HepG2 (cell line): ENCODE data around the gene ZNF512B. TPM values are rescaled to one million over a fixed set of nuclear protein-coding genes. Genes with fewer than 3 reads are reported as not detected.

Source experiments
- ATAC-seq: fragments of 200-7000 bp; cut with Tn5 transposase; 3 replicates; pipeline ENCODE4 v1.9.1; 2020; ENCODE audit warnings: mild to moderate bottlenecking, moderate library complexity
- Bru-seq: library from RNA; stranded (reverse); fragments of 400-500 nt; gene quantifications from one replicate; lab custom pipeline; 2021; lab: Mats Ljungman, UMichigan
- BruChase-seq, 2 experiments: library from RNA; stranded (reverse); fragments of 400-500 nt; gene quantifications; one replicate each; lab custom pipeline; 2021; lab: Mats Ljungman, UMichigan
- BruUV-seq: library from RNA; stranded (reverse); fragments of 400-500 nt; replicated peaks from 2 replicates; lab custom pipeline; 2021; lab: Mats Ljungman, UMichigan
- CTCF ChIA-PET: fragments of 300-600 bp; formaldehyde crosslinking; extraction: SDS; loops from one replicate; lab custom pipeline; 2021; ENCODE audit warnings: low total read pairs, inconsistent platforms, low intra/inter-chr PET ratio; lab: Yijun Ruan, JAX
- POLR2A ChIA-PET: fragments of 350-600 bp; sonication (Branson Sonifier 250); formaldehyde crosslinking; loops from one replicate; lab custom pipeline; 2020; ENCODE audit warnings: antibody characterized with exemption, inconsistent platforms; lab: Yijun Ruan, JAX
- DNase-seq: peaks from one replicate; pipeline ENCODE4 v3.0.0-alpha.2; 2015; ENCODE audit warnings: low spot score
- FAIRE-seq: peaks from 3 replicates; lab custom pipeline; 2011; peaks lifted over from hg19 to GRCh38; lab: Jason Lieb, UNC
- H2AFZ ChIP-seq: one replicate; pipeline ENCODE4 v1.6.1; 2011; ENCODE audit warnings: low read length, inconsistent platforms
- H3K27ac ChIP-seq: fragments of 300-600 bp; 3 replicates; pipeline ENCODE4 v1.8.0; 2011; ENCODE audit warnings: mixed run types, mild to moderate bottlenecking, mixed read lengths, low read length, inconsistent platforms; ENCODE audit not compliant: insufficient read depth; ENCODE audit errors: extremely low read length
- H3K27me3 ChIP-seq, 2 experiments: fragments of 200-600 bp in 1 of 2; 2 replicates in 1 of 2; 3 replicates in 1 of 2; pipeline versions ENCODE4 v1.6.0 to v1.8.0; 2011; ENCODE audit warnings: low read length in 2 of 2, mild to moderate bottlenecking in 2 of 2, moderate library complexity in 2 of 2, inconsistent platforms in 1 of 2; ENCODE audit not compliant: insufficient read depth in 2 of 2, control insufficient read depth in 1 of 2
- H3K36me3 ChIP-seq, 2 experiments: fragments of 200-600 bp in 1 of 2; replicated peaks in 1 of 2; 2 replicates in 1 of 2; 3 replicates in 1 of 2; pipeline versions ENCODE4 v1.5.1 to v1.8.0; 2011; ENCODE audit warnings: low read length in 2 of 2, inconsistent platforms in 1 of 2; ENCODE audit not compliant: insufficient read depth in 2 of 2, control insufficient read depth in 1 of 2
- H3K4me1 ChIP-seq: 2 replicates; pipeline ENCODE4 v1.5.1; 2012; ENCODE audit warnings: low read length, inconsistent platforms; ENCODE audit not compliant: insufficient read depth
- H3K4me2 ChIP-seq: 2 replicates; pipeline ENCODE4 v1.6.0; 2011; ENCODE audit warnings: low read depth, low read length, inconsistent platforms
- H3K4me3 ChIP-seq, 3 experiments: fragments of 200-600 bp in 1 of 3; sonication (generic), shearing (Covaris generic) in 1 of 3; replicated peaks in 1 of 3; 2 replicates each; pipeline ENCODE4 v1.5.1; 2011 to 2016; ENCODE audit warnings: low read length in 3 of 3, inconsistent platforms in 2 of 3, low read depth in 2 of 3, mild to moderate bottlenecking in 2 of 3, control low read depth in 1 of 3, mixed read lengths in 1 of 3; ENCODE audit not compliant: insufficient read depth in 1 of 3
- H3K79me2 ChIP-seq: one replicate; pipeline ENCODE4 v1.6.1; 2011; ENCODE audit warnings: low read length, inconsistent platforms; ENCODE audit not compliant: insufficient read depth
- H3K9ac ChIP-seq: 2 replicates; pipeline ENCODE4 v1.6.0; 2011; ENCODE audit warnings: mild to moderate bottlenecking, low read depth, low read length, inconsistent platforms; ENCODE audit not compliant: insufficient read depth
- H3K9me3 ChIP-seq: 2 replicates; pipeline ENCODE4 v1.5.1; 2012; ENCODE audit warnings: mild to moderate bottlenecking, low read length
- H4K20me1 ChIP-seq: 2 replicates; pipeline ENCODE4 v1.6.0; 2011; ENCODE audit warnings: inconsistent platforms, mild to moderate bottlenecking, low read length, moderate library complexity; ENCODE audit not compliant: insufficient read depth
- CENPX ChIP-seq: sonication (generic); formaldehyde crosslinking; IDR thresholded peaks from 2 replicates; pipeline ENCODE4 v1.9.0; 2021; ENCODE audit warnings: mild to moderate bottlenecking, missing genetic modification reagents, moderate library complexity
- EEA1 ChIP-seq: sonication (generic); formaldehyde crosslinking; IDR thresholded peaks from 2 replicates; pipeline ENCODE4 v1.5.1; 2020; ENCODE audit warnings: mild to moderate bottlenecking, missing genetic modification reagents, borderline replicate concordance
- HDAC1 ChIP-seq: sonication (generic); formaldehyde crosslinking; IDR thresholded peaks from 2 replicates; pipeline ENCODE4 v1.5.1; 2020; ENCODE audit warnings: mild to moderate bottlenecking, missing genetic modification reagents
- IRX3 ChIP-seq: sonication (generic); formaldehyde crosslinking; IDR thresholded peaks from 2 replicates; pipeline ENCODE4 v1.8.1; 2023; ENCODE audit warnings: mild to moderate bottlenecking, low read depth, missing genetic modification reagents, borderline replicate concordance
- MED13 ChIP-seq: sonication (generic); formaldehyde crosslinking; IDR thresholded peaks from 2 replicates; pipeline ENCODE4 v1.5.0; 2020; ENCODE audit warnings: missing genetic modification reagents
- PPARG ChIP-seq: conservative IDR thresholded peaks from 2 replicates; pipeline ENCODE4 v1.6.1; 2016; ENCODE audit warnings: missing biosample characterization, missing genetic modification reagents
- TBX3 ChIP-seq: fragments of 450-650 bp; IDR thresholded peaks from 2 replicates; pipeline ENCODE4 v1.6.1; 2017; ENCODE audit warnings: antibody characterized with exemption, mild to moderate bottlenecking, inconsistent platforms, borderline replicate concordance
- ZNF124 ChIP-seq: sonication (generic); formaldehyde crosslinking; IDR thresholded peaks from 2 replicates; pipeline ENCODE4 v1.4.0; 2020; ENCODE audit warnings: missing genetic modification reagents
- ZNF205 ChIP-seq: IDR thresholded peaks from 2 replicates; pipeline ENCODE4 v1.6.1; 2018; ENCODE audit warnings: missing biosample characterization, missing genetic modification reagents
- ZNF589 ChIP-seq: sonication (generic); formaldehyde crosslinking; conservative IDR thresholded peaks from 2 replicates; pipeline ENCODE4 v1.8.0; 2022; ENCODE audit warnings: mild to moderate bottlenecking, moderate library complexity, missing genetic modification reagents
- WGBS: methylation state at CpG from one replicate; pipeline ENCODE4 v1.1.6; 2017; ENCODE audit warnings: low lambda C conversion rate; 5-methylcytosine and 5-hydroxymethylcytosine counted together
- in situ Hi-C: cut with HindIII; loops from 2 replicates; pipeline ENCODE4 v1.10.0; 2017; ENCODE audit warnings: low pct_unique_long_range_greater_than_20kb; ENCODE audit not compliant: extremely low pct_ligation_motif_present
- intact Hi-C: fragments of 100-400 bp; cut with micrococcal nuclease; formaldehyde crosslinking; loops from one replicate; pipeline ENCODE4 v1.10.0; 2022; ENCODE audit not compliant: unreplicated experiment
- long read RNA-seq, 2 experiments: library from RNA in 1 of 2; library from polyadenylated mRNA in 1 of 2; stranded (forward) in 1 of 2; unstranded in 1 of 2; transcript quantifications; one replicate each; pipeline ENCODE4 v2.0.0, GENCODE V29; 2019 to 2022
- polyA minus RNA-seq, 3 experiments: library from RNA; depleted of rRNA, polyadenylated mRNA; stranded (reverse); fragments of >200 nt; gene quantifications; 2 replicates each; pipeline ENCODE4 v1.2.3, GENCODE V29; 2011; ENCODE audit warnings: low replicate concordance in 1 of 3
- polyA plus RNA-seq, 8 experiments: library from polyadenylated mRNA; depleted of rRNA in 3 of 8; stranded (reverse) in 7 of 8; unstranded in 1 of 8; fragments of >200 nt; fragmentation: Illumina TruSeq in 4 of 8; extraction: Trizol in 4 of 8; gene quantifications; 2 replicates each; pipeline versions ENCODE4 v1.2.1 to v1.2.3, GENCODE V29; 2011 to 2016; ENCODE audit warnings: low read depth in 4 of 8, missing spikeins in 1 of 8, mixed read lengths in 1 of 8; ENCODE audit not compliant: insufficient read depth in 1 of 8
- total RNA-seq, 5 experiments: library from RNA; depleted of rRNA; stranded (reverse); fragments of >200 nt; fragmentation: Illumina TruSeq; extraction: Trizol; gene quantifications; 2 replicates each; pipeline ENCODE4 v1.2.3, GENCODE V29; 2016; ENCODE audit warnings: low read depth in 1 of 5
- TF ChIP-seq, protein P1 (sequence below): sonication (generic); formaldehyde crosslinking; IDR thresholded peaks from 2 replicates; pipeline ENCODE4 v1.5.0; 2020; ENCODE audit warnings: mild to moderate bottlenecking, missing genetic modification reagents

Gene ZNF512B, protein sequence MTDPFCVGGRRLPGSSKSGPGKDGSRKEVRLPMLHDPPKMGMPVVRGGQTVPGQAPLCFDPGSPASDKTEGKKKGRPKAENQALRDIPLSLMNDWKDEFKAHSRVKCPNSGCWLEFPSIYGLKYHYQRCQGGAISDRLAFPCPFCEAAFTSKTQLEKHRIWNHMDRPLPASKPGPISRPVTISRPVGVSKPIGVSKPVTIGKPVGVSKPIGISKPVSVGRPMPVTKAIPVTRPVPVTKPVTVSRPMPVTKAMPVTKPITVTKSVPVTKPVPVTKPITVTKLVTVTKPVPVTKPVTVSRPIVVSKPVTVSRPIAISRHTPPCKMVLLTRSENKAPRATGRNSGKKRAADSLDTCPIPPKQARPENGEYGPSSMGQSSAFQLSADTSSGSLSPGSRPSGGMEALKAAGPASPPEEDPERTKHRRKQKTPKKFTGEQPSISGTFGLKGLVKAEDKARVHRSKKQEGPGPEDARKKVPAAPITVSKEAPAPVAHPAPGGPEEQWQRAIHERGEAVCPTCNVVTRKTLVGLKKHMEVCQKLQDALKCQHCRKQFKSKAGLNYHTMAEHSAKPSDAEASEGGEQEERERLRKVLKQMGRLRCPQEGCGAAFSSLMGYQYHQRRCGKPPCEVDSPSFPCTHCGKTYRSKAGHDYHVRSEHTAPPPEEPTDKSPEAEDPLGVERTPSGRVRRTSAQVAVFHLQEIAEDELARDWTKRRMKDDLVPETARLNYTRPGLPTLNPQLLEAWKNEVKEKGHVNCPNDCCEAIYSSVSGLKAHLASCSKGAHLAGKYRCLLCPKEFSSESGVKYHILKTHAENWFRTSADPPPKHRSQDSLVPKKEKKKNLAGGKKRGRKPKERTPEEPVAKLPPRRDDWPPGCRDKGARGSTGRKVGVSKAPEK
- 22.0 and 30.6 TPM in 2 replicates for total RNA-seq (2016; rRNA removed; fragmentation: Illumina TruSeq; extraction: Trizol)
- 2.9 and 3.3 TPM in 2 replicates for total RNA-seq (2016; cell fraction: cytosol; rRNA removed; fragmentation: Illumina TruSeq; extraction: Trizol; ENCODE audit: low read depth)
- 19.4 and 31.9 TPM in 2 replicates for total RNA-seq (2016; cell fraction: insoluble cytoplasmic fraction; rRNA removed; fragmentation: Illumina TruSeq; extraction: Trizol)
- 12.6 and 13.7 TPM in 2 replicates for total RNA-seq (2016; cell fraction: membrane; rRNA removed; fragmentation: Illumina TruSeq; extraction: Trizol)
- 28.0 and 32.8 TPM in 2 replicates for total RNA-seq (2016; cell fraction: nucleus; rRNA removed; fragmentation: Illumina TruSeq; extraction: Trizol)
- polyA plus RNA-seq (2011; rRNA removed): 11.5 and 16.4 TPM in 2 replicates
- polyA plus RNA-seq (2011; cell fraction: cytosol; rRNA removed): 9.0 and 12.7 TPM in 2 replicates
- 106 and 141 TPM in 2 replicates for polyA plus RNA-seq (2011; cell fraction: nucleus; rRNA removed)
- 23.5 and 23.8 TPM in 2 replicates for polyA plus RNA-seq (2012)
- 2.1 and 2.2 TPM in 2 replicates for polyA plus RNA-seq (2016; cell fraction: cytosol; fragmentation: Illumina TruSeq; extraction: Trizol; ENCODE audit: low read depth)
- 23.5 and 28.8 TPM in 2 replicates for polyA plus RNA-seq (2016; cell fraction: insoluble cytoplasmic fraction; fragmentation: Illumina TruSeq; extraction: Trizol; ENCODE audit: low read depth)
- polyA plus RNA-seq (2016; cell fraction: membrane; fragmentation: Illumina TruSeq; extraction: Trizol; ENCODE audit: low read depth): 8.1 and 9.6 TPM in 2 replicates
- polyA plus RNA-seq (2016; cell fraction: nucleus; fragmentation: Illumina TruSeq; extraction: Trizol; ENCODE audit: insufficient read depth, low read depth): 109 and 115 TPM in 2 replicates
- polyA minus RNA-seq (2011; rRNA and poly(A)+ RNA removed; ENCODE audit: low replicate concordance): 5.2 and 21.4 TPM in 2 replicates
- polyA minus RNA-seq (2011; cell fraction: cytosol; rRNA and poly(A)+ RNA removed): 14.0 and 14.8 TPM in 2 replicates
- 13.6 and 13.9 TPM in 2 replicates for polyA minus RNA-seq (2011; cell fraction: nucleus; rRNA and poly(A)+ RNA removed)
- Bru-seq, nascent RNA: percentile 83 among the genes with signal in this experiment
- percentile 97 among the genes with signal in this experiment for BruChase-seq, experiment 1, labeled RNA remaining after a 6-hour chase
- BruChase-seq, experiment 2, labeled RNA remaining after a 2-hour chase: percentile 96 among the genes with signal in this experiment
- long read RNA-seq, experiment 1, full-length matches to known transcripts: 1 of 12 reads
- long read RNA-seq, experiment 1, partial matches to known transcripts: 1 of 12 reads
- long read RNA-seq, experiment 1, other reads (novel, unspliced or antisense): 10 of 12 reads
- long read RNA-seq, experiment 2, full-length matches to known transcripts: 2 of 106 reads
- long read RNA-seq, experiment 2, partial matches to known transcripts: 12 of 106 reads
- long read RNA-seq, experiment 2, other reads (novel, unspliced or antisense): 92 of 106 reads

DNA sequence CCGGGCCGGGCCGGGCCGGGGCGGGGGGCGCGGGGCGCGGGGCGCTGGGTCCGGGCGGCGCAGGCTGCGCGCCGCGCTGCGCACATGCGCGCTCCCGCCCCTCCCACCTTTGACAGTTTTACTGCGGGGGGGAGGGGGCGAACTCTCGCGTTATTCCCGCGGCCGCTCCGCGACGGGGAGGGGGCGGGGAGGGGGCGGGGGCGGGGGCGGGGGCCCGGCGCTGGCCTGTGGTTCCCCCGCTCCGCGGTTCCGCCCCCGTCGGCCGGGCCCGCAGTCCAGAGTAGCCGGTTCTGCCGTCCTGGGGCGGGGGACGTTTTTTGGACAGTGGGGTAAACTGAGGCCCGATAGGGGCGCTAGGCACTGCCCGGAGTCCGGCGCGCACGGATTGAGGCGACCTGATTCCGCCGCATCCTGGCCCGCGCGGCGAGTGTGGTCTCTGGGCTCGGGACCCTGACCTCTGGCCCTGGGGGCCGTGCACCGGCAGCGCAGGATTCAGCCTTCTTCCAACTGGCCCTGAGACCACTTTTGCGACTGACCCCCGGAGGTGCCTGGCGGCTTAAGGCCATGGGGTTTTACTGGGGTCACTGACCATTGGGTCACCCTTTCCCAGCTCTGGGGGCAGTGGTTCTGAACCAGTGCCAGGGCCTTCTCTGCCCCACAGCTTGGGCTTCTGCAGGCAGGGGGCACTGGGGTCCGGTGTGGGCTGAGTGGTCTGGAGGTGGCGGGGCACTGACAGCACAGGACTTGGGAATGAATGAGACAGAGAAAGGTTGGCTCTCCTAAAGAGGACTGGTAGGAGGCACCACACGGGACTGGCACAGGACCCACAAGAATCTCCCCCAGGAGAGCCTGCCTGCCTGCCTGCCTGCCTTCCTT lies at the start of gene ZNF512B:
TSS of gene ZNF512B (minus strand) at position 93 of the 876 bp plus-strand sequence. CDS start 1,980 bp downstream, outside the sequence.
- BruUV-seq: no TSS peak
- peak; percentile 8 for ATAC-seq
- no peaks in the 10 kb centered on the region for H3K27me3 ChIP-seq
- POLR2A ChIA-PET: interaction anchor here (2.8 to 3.6 kb wide), 2 partner anchors 10 to 13 kb away, joined by 10 to 36 read pairs; partner anchors contain the start of genes PRPF6 and UCKL1
- no peaks in the 10 kb centered on the region for H3K9me3 ChIP-seq
- CTCF ChIA-PET: no interaction called here
- peak; percentile 66 for DNase-seq
- no peaks in the 10 kb centered on the region for H4K20me1 ChIP-seq
- peak within 1 kb of the TSS; percentile 91 for H3K9ac ChIP-seq
- intact Hi-C loops (loop anchor here (1.0 to 10.0 kb wide), 3 partner anchors 13 to 1605 kb away; partner anchors contain the start of genes LAMA5 and PTK6), in situ Hi-C loops (no loop called here)
- peak within 1 kb of the TSS; percentile 73 to 90 (median 89) for H3K4me3 ChIP-seq
- H3K4me2 ChIP-seq: peak within 1 kb of the TSS; percentile 98
- no peak within 1 kb of the TSS for H2AFZ ChIP-seq
- peaks cover 13% of the 10 kb centered on the region for H3K79me2 ChIP-seq
- no peak for FAIRE-seq
- peaks cover 13 to 20% of the 10 kb centered on the region in 2 experiments for H3K36me3 ChIP-seq
- H3K27ac ChIP-seq: peak within 1 kb of the TSS; percentile 84
- whole genome bisulfite sequencing: 5% methylated on average over 15 of the region's 73 CpGs
- peaks cover 48% of the 10 kb centered on the region for H3K4me1 ChIP-seq
- TF ChIP-seq MED13 (CRISPR knock-in tag) (no peak), ZNF124 (CRISPR knock-in tag) (no peak), ZNF205 (CRISPR knock-in tag) (0 out of 2 replicates have a peak, but pooled peaks have one; percentile 32), CENPX (CRISPR knock-in tag) (no peak), HDAC1 (CRISPR knock-in tag) (peak; percentile 59; the same call in 1 of the 2 replicates), ZNF589 (CRISPR knock-in tag) (no peak), PPARG (CRISPR knock-in tag) (0 out of 2 replicates have a peak, but pooled peaks have one; percentile 18), EEA1 (CRISPR knock-in tag) (no peak), TBX3 (no peak), IRX3 (CRISPR knock-in tag) (no peak)
- TF ChIP-seq, protein P1, sequence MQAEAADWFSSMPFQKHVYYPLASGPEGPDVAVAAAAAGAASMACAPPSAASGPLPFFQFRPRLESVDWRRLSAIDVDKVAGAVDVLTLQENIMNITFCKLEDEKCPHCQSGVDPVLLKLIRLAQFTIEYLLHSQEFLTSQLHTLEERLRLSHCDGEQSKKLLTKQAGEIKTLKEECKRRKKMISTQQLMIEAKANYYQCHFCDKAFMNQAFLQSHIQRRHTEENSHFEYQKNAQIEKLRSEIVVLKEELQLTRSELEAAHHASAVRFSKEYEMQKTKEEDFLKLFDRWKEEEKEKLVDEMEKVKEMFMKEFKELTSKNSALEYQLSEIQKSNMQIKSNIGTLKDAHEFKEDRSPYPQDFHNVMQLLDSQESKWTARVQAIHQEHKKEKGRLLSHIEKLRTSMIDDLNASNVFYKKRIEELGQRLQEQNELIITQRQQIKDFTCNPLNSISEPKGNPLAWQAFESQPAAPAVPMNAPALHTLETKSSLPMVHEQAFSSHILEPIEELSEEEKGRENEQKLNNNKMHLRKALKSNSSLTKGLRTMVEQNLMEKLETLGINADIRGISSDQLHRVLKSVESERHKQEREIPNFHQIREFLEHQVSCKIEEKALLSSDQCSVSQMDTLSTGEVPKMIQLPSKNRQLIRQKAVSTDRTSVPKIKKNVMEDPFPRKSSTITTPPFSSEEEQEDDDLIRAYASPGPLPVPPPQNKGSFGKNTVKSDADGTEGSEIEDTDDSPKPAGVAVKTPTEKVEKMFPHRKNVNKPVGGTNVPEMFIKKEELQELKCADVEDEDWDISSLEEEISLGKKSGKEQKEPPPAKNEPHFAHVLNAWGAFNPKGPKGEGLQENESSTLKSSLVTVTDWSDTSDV (CRISPR knock-in tag): peak; percentile 88; the same call in 1 of the 2 replicates
